ENCODE results near the gene PICALM. TPM values are rescaled to one million over a fixed set of nuclear protein-coding genes. Genes with fewer than 3 reads are reported as not detected.

The PICALM gene
- total and polyA plus RNA-seq, 2 of the 8 experiments (the other 6 are each of a cell fraction or from before 2014, with no cell fraction given) = 69.4 to 71.3 TPM

DNA sequence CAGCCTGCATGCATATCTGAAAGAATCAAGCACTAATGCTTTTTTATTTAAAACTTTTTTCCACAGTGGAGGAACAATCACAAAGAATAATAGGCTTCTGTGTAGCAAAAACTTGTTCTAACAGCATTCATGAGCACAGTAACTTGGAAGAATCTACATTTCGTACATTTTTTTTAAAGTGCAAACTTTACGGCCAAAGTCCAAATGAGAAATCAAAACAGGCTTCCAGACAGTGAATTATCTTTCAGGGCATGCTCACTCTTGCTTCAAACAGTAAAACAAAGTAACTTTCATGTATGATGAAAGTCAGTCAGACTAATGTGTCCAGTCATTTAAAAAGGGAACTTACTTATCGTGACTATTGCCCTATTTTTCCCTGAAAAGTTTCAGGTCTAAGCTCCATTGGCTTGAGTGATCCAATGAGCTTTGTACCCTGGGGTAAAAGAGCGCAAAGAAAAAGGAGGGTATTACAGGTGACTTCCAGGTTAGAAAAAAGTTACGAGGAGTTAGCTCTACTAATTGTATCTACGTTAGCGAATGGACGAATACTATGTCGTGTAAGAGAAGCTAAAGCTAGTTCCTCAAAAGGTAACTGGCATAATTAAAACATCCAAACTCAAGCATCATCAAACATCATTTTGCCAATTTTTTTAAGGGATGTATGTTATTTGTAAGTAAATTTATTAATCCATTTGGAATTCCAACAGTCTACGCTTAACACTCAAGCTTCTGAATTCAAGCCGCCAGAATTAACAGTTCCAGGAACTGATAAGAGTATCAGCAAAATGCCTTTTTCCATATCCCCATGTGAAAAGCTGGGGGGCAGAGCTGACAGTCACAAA, 1.7 kb downstream of the PICALM start:
- H2BK5ac ChIP-seq (ENCODE audit: low read depth, low read length) = no peak overlapping the region
- H3K27me3 ChIP-seq (replicated peaks in 1 of 4; ENCODE audit: control insufficient read depth in 3 of 4, extremely low read depth in 1 of 4, insufficient read depth in 3 of 4, low read length in 3 of 4) = no peaks in the 10 kb centered on the region
- peak overlapping the region; percentile 68 to 95 (median 76); a peak in 6 of 7 replicates for H3K9ac ChIP-seq (replicated peaks in 1 of 4; ENCODE audit: extremely low read depth in 1 of 4, low read depth in 3 of 4, low read length in 3 of 4)
- no peak overlapping the region for H3K14ac ChIP-seq (ENCODE audit: insufficient read length)
- H2BK120ac ChIP-seq (replicated peaks; ENCODE audit: low read depth, low read length) = no peak overlapping the region
- H3K4me1 ChIP-seq (replicated peaks in 1 of 4; ENCODE audit: control insufficient read depth in 3 of 4, insufficient read depth in 4 of 4, low read length in 3 of 4) = peaks cover 0 to 9% (median 2%) of the 10 kb centered on the region in 4 experiments; a peak in 6 of 7 replicates
- no peak for FAIRE-seq
- no peak overlapping the region for H3K18ac ChIP-seq (ENCODE audit: extremely low read depth, low read length)
- no peak overlapping the region for H2AK5ac ChIP-seq (ENCODE audit: low read depth, low read length)
- TF ChIP-seq, protein P1, sequence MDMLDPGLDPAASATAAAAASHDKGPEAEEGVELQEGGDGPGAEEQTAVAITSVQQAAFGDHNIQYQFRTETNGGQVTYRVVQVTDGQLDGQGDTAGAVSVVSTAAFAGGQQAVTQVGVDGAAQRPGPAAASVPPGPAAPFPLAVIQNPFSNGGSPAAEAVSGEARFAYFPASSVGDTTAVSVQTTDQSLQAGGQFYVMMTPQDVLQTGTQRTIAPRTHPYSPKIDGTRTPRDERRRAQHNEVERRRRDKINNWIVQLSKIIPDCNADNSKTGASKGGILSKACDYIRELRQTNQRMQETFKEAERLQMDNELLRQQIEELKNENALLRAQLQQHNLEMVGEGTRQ (IDR thresholded peaks at IDR 0.05; ENCODE audit: low read length) = no peak
- no peak overlapping the region for H3K27ac ChIP-seq (ENCODE audit: low read depth, low read length)
- H2BK15ac ChIP-seq (ENCODE audit: low read length) = no peak overlapping the region
- no peak overlapping the region for H3K23ac ChIP-seq (ENCODE audit: insufficient read length)
- H3K9me3 ChIP-seq (ENCODE audit: insufficient read depth in 2 of 2, low read depth in 1 of 2, low read length in 1 of 2) = no peaks in the 10 kb centered on the region
- H2AFZ ChIP-seq (ENCODE audit: low read length) = no peak overlapping the region
- H3K56ac ChIP-seq (replicated peaks; ENCODE audit: insufficient read length, low read depth, low read length) = no peak overlapping the region
- no peak overlapping the region for H3K4ac ChIP-seq (replicated peaks; ENCODE audit: insufficient read length, low read depth, low read length)
- CTCF ChIA-PET (ENCODE audit: partially characterized antibody) = interaction anchor here (0.6 to 2.0 kb wide), 7 partner anchors 13 to 229 kb away, joined by 3 to 6 read pairs (median 3); no protein-coding TSS in a partner anchor
- no peak overlapping the region for H4K5ac ChIP-seq (ENCODE audit: insufficient read length, low read depth, low read length)
- H3K4me3 ChIP-seq (ENCODE audit: extremely low read depth in 1 of 4, insufficient read depth in 2 of 4, low read depth in 3 of 4, low read length in 4 of 4) = peak overlapping the region; percentile 93 to 97 (median 96)
- peak overlapping the region; percentile 81 to 84 for H3K4me2 ChIP-seq (ENCODE audit: insufficient read depth in 1 of 2, low read depth in 2 of 2, low read length in 2 of 2)
- POLR2A ChIA-PET (ENCODE audit: partially characterized antibody) = interaction anchor here (0.9 to 1.6 kb wide), 4 partner anchors 13 to 129 kb away, joined by 3 to 7 read pairs (median 4); no protein-coding TSS in a partner anchor
- no peak overlapping the region for H2BK12ac ChIP-seq (ENCODE audit: low read depth, low read length)
- peaks cover 2 to 3% of the 10 kb centered on the region in 2 experiments for H4K20me1 ChIP-seq (replicated peaks in 1 of 2; ENCODE audit: control insufficient read depth in 1 of 2, insufficient read depth in 2 of 2, low read length in 2 of 2)
- H3K79me1 ChIP-seq (ENCODE audit: low read depth, low read length) = no peaks in the 10 kb centered on the region
- no peak for DNase-seq (ENCODE audit: low read depth in 1 of 2, low spot score in 2 of 2)
- 12% methylated on average over 11 of the region's 11 CpGs; no CpG with 5 or more reads in 1 of the 2 experiments for WGBS, 2 experiments (ENCODE audit: extremely low coverage in 1 of 2, insufficient coverage in 1 of 2, insufficient read length in 1 of 2, insufficient replicate concordance in 2 of 2, low coverage in 1 of 2, low lambda C conversion rate in 2 of 2, missing lambda C conversion rate in 1 of 2)
- H3K23me2 ChIP-seq (ENCODE audit: low read depth, low read length) = peaks cover 5% of the 10 kb centered on the region; the same call in 1 of the 2 replicates
- H4K91ac ChIP-seq (replicated peaks; ENCODE audit: insufficient read length, low read length) = no peak overlapping the region
- no peak overlapping the region for H2BK20ac ChIP-seq (ENCODE audit: low read length)
- H3K79me2 ChIP-seq (ENCODE audit: control insufficient read depth in 1 of 2, insufficient read depth in 2 of 2, low read length in 2 of 2) = peaks cover 9 to 63% of the 10 kb centered on the region in 2 experiments
- H4K8ac ChIP-seq (ENCODE audit: extremely low read depth, insufficient read depth, low read length) = no peak overlapping the region
- no peaks in the 10 kb centered on the region for H3K36me3 ChIP-seq (ENCODE audit: control insufficient read depth in 2 of 4, insufficient read depth in 4 of 4, low read length in 3 of 4)

All from H1 (cell line).